NCI-H748 (cell line): ENCODE data around the gene AKAP13.

Source experiments
- DNase-seq: peaks from one replicate; lab custom pipeline; 2025; ENCODE audit not compliant: unreplicated experiment; lab: John Stamatoyannopoulos, UW

AKAP13 gene

DNA sequence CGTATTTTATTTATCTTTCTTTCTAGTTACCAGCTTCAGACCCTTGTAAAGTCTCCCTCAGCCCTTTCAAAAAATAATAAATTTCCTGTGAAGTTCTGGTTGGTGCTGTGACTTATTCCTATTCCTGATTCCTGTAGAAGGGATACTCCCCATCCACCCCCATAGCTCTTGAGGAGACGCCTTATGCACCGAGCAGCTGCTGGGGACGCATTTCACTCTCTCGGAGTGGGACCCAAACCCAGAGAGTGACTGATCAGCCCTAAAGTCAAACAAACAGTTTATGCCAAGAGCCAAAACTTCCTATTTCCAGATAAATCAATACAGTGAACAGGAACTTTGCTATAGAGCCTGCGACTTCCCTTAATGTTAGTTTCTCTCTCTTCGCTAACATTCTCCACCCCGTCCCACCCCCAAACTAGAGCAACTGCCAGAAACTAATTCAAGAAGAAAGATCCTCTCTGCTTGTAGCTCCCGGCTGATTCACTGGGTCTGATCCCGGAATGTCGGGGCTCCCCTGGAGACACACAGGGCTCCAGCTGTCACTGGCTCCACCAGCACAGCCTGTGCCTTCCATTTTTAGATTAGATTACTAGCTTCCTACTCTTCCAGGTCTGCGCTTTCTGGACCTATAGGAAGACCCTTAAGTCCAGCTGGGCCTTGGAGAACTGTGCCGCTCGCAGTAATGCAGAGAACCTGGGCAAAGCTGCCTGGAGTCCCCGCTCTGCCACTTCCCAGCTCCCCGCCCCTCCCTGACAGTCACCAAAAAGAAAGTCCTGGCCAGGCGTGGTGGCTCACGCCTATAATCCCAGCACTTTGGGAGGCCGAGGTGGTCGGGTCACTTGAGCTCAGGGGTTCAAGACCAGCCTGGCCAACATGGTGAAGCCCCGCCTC is 369.1 kb downstream of the AKAP13 start:
- DNase-seq: no peak

DNA sequence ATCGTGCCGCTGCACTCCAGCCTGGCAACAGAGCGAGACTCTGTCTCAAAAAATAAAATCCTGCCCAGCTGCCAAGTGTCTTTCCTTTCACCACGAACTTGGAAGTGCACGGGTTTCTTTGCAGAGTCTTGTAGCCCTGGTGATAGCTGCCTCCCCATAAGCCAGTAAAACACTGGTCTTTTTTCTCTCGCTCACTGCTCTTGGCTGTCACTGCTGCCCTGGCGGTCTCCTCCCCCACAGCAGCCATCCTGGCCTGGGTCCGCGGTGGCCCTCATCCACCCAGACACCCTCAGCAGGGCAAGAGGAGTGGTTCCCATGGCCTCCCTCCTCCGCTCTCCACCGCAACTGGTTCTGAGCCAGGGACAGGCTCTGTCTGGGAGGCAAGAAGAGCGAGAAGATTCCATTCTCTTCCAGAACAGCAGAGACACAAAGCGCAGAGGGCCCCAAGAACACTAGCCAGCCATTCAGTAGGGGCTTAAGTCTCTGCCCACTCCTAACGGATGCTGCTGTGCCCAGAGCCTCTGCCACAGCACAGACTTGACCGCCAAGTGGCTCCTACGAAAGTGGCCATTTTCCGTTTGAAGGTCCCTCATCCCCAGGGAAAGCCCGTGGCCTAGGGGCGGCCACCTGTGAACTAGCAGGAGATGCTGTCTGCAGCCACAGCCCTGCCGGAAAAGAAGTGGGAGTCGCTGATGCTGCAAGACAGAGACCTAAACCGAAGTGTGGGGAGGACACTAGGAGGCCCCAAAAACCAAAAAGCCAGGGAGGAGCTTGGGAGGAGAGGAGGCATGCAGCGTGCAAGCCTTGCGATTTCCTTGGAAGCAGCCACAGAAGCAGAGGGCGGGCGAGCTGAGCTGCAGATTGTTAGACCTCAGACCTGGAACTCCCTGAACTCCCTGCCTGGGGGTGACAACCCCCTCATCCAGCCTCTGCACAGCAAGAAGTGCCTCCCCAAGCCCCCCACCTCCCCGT is 370.2 kb downstream of the AKAP13 start:
- DNase-seq: no peak

DNA sequence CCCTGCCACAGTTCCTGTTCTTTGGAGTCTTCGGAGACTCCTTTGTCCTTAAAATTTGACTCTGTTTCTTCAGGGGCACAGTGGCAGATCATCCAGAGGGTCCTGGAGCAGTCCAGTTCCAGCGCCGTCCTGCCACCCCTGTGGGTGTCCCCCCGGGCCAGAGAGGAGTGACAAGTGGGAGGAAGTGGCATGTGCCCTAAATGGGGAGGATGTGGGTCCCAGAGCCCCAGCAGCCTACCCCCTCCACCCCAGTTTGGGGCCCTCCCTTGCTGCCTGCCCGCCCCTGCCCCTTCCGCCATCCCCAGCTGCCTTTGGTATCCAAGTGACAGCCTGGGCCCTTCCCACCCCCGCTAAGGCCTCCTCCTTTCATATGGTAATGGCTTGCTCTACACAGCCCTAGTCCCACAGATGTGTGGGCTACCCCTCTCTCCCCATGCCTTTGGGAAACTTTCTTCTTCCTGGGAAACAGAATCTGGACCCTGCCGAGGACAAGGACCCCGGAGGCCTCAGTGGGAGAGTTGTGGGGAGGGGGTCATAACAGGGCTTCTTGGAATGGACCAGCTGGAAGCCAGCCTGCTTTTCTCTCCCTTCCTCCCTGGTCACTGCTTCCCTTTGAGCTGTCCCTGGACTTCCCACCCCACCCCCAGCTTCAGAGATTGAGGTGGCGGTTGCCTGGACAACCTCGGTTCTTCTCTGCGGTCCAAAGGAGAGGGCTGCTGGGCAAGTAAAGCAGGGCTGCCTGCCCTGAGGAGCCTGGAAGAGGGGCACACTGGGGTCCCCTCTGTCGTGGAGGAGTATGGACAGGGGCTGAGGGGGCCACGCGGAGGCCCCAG is 371.1 kb downstream of the AKAP13 start:
- no peak for DNase-seq

DNA sequence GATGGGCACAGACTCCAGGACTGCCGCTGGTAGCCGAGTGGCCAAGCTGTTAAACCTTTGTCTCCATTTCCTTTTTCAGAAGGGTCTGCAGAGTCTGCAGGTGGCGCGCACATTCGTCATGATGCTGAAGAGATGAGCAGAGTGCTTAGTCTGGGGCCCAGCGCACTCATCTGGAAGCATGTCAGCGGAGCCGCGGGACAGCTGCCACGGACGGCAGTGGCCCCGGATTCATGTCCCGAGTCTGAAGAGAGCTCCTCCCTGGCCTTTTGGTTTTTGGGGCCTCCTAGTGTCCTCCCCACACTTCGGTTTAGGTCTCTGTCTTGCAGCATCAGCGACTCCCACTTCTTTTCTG is 371.7 kb downstream of the AKAP13 start:
- no peak for DNase-seq

DNA sequence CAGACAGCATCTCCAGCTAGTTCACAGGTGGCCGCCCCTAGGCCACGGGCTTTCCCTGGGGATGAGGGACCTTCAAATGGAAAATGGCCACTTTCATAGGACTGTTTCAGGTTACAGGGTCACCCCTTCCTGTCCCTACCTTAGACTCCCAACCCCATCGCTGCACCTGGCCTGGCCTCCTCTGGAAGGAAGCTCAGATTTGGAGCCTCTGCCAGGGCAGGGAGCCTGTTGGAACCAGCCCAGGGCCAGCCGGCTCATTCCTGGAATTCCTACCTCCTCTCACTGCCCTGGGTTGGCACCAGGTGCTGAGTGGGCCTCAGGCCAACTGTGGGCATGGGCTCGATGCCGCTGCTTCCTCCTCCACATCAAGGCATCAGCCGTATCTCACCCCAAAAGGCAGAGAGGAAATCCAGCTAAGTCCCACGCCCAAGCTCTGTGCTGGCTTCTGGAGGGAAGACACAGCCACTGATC is 372.1 kb downstream of the AKAP13 start:
- DNase-seq: no peak

DNA sequence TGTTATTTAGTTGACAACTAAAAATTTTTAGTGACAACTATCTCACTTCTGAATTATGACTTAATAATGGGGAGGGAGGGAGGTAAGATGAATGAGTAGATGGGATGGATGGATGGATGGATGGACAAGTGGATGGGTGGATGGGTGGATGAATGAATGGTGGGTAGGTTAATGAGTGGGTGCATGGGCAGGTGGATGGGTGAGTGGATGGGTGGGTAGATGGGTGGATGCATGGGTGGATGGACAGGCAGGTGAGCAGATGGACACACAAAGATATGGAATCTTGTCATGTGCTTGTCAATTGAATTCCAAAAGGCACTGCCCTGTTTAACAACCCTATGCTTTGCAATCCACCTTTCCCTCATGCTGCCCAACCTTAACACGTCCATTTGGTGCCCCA is 372.9 kb downstream of the AKAP13 start:
- no peak for DNase-seq

DNA sequence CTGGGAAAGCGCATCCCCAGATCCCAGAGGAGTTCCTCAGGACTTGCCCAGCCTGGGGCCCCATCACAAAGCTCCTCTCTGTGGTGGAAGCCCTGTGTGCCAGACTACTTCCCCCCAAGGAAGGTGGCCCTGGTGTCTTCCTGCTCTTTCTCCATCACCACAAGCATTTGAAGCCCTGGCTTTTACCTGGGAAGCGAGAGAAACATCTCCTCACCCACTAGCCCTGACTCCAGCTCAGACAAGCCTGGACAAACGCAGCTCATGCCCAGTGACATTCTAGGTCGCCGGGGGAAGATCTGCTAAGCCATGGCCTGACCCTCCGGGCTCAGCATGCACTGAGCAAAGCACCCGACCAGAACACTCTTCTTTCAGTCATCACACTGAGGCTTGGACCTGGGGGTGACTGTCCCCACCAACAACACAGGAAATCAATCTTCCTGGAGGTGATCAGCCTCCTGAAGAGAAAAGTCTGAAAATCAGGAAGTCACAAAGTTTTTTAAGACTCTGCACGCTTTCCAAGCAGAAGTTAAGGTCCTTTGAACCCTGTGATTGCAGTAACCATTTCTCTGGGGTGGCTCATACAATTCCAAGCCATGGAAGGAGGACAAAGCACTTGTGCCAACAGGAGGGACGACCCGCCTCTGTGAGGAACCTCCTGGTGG is 373.5 kb downstream of the AKAP13 start:
- no peak for DNase-seq

DNA sequence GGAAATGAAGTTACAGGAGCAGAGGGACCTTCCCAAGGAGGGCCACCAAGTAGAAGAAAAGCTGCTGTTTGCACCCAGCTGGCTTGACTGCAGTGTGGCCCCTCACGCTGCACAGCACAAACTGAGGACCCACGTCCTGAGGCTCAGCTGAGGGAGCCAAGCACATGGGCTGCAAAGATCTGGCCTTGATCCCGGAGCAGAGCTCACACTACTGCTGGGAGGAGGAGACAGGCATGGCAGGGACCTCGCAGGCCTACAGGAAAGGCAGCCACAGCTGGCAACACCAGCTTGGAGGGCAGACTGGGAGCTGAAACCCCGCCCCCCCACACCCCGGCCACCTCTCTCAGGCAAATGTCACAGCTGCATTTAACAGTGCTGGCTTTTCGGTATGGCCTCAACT is 374.6 kb downstream of the AKAP13 start:
- no peak for DNase-seq

DNA sequence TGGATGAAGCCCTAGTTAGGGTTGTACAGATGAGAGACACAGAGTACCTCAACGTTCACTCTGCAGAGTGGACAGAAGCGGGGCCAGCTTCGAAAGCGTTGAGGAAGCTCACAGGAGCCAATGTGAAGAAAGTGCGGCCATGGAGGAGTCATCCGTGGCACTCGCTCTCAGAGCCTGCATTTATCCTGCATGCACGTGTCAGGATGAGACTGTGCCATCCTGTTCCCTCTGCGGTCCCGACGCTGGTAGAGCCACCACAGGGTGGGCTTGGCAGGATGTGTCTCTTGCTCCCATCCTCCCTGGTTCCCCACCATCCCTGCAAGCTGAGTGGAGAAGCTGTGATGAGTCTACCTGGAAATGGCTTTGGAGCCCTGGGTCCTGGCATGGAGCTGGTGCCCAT is 375.1 kb downstream of the AKAP13 start:
- DNase-seq: no peak

DNA sequence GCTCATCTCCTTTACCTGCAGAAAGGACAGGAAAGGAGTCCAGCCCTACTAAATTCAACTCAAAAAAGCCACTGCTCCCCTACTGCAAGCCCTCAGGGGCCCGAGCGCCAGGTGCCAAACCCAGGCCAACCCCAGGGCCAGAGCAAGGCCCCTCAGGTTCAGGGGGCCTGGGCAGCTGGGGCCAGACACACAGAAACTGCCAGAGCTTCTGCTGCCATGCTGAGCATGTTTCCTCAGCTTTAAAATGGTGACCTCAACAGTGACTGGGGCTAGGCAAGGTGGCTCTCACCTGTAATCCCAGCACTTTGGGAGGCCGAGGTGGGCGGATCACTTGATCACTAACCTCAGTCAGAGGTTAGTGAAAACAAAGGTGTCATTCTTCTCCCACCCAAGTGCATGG is 375.5 kb downstream of the AKAP13 start:
- no peak for DNase-seq

DNA sequence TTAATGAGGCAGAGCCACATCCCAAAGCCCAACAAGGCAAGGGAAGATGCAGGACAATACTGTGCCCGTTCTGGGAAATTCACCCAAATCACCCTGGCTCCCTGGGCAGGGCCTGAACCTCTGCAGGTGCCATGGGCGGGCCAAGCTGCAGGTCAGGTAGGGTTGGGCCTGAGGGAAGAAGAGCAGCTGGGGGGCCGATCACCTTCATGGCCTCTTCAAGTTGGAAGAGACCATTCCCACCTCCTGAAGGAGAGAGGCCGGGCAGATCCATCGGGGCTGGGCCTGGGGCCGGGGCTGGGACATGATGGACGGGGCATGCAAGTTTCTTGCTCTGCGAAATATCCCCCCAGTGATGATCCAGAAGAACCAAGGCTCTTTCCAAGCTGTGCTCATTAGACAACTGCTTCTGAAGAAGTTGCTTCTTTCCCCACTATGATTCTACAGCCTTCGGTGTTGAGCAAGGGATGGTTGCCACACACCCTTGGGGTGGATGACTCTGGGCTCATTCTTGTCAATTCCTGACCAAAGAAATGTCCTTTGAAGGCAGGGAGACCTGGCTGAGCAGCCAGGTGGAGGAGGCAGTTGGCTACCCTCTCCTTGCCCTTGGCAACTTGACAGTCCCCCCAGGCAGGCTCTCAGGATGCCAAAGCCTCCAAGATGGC is 376.1 kb downstream of the AKAP13 start:
- DNase-seq: no peak

DNA sequence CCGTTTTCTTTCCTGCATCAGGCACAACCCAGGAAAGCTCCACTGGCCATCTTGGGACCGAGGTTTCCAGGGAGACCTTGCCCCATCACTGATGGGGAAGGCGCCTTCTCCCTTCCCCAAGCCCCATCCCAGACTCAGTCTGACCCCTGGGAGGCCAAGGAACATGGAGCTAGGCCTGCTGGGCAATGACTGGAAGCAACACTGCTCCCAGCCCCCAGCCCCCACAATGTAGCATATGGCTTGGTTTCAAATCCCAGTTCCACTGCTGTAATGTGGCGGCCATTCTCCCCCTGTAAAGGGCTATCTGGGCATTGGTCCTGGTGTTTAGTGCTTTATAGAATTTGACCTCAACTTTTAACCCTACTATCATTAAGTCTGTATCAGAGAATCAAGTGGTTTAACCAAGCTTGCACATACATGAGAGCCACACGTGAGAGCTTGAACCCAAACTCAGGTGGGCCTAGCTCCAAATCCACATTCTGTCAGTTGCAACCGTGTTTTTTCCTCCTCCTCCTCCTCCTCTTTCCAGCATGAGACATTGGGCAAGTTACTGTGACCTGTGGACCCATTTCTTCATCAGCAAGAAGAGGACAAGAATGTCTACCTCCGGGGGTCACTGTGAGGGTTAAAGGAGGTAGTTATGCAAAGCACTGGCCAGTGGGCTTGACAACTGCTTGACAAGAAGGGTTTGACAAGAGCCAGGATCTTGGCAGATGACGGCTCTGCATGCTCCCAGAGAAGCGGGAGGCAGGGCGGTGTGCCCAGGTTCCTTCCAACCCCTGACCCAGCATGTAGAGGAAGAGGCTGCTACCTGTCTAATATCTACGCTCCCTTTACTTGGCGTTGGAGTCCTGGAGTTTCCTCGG is 376.9 kb downstream of the AKAP13 start:
- no peak for DNase-seq

DNA sequence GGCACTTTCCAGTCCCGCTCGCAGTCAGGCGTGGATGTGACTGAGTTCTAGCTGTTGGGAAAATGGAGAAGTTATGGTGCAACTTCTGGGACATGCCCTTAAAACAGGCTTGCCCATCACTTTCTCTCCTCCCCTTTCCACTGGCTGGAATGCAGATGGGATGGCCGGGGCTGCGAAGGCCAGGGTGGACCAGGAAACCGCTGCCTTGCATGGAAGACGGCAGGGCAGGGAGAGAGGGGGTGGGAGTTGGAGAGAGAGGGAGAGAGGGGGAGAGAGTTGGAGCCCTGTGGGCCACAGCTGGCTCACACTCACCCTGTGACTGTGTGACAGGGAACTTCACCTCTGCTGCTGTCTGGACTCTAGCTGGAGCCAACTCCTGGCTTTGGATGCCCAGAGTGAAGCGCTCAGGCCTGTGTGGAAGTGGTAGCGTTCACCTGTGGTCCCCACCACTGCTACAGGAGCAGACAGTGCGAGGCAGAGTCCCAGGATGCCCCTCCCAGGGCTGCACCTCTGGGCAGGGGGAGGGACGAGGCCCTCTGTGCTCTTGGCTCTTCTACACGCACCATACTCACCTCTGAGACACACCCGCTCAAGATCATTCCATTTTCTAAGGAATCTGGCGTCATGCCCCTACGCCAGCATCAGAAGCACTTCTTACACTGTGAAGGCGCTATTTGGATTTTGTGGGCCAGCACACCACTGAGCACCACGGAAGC is 377.7 kb downstream of the AKAP13 start:
- no peak for DNase-seq

DNA sequence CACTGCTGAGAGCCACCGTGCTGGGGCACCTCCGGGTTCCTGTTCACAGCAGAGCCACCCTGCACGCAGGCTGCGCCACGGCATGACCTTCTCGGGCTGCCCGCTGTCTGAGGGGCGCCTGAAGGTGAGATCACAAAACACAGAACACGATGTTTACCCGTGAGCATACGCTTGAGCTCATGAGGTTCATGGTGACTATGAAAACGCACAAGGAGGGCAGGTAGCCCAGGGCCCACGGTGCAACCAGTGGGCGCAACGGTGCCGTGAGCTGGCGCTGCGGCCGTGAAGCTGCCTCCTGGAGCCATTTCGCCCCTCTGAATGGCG is 378.2 kb downstream of the AKAP13 start:
- DNase-seq: no peak

DNA sequence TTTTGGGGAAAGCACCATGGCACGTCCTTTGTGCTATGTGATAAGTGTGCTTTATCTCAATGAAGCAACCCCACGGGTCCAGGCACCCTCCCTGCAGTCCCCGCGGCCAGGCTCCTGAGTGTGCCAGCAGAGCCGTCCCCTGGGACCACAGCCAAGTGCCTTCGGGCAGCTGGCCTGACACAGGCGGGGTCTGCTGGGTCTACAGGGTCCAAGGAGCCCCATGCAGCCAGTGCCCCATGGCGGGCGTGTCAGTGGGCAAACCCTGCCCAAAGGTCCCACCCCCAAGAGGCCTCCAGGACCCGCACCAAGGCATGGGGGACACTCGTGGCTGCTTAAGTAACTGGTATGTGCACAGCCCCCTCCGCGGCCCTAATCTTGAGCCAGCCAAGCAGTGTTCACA is 379.0 kb downstream of the AKAP13 start:
- no peak for DNase-seq

DNA sequence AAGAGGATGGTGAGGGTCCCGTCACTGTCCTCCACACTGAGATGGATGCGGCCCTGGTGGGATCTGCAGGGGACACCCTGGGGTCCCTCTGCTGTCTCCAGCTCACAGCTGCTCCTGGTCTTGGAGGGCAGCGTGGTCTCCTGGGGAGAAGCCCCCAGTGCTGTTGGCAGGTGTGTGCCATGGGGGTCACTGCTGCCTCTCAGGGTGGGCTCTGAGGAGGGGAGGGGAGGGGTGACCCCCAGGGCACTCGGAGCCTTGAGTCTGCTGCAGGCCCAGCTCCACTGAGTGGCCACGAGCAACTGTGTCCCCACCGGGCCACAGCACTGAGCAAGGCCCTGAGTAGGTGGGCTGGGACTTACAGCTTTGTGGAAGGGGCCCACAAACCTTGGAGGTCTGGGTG is 379.6 kb downstream of the AKAP13 start:
- no peak for DNase-seq

DNA sequence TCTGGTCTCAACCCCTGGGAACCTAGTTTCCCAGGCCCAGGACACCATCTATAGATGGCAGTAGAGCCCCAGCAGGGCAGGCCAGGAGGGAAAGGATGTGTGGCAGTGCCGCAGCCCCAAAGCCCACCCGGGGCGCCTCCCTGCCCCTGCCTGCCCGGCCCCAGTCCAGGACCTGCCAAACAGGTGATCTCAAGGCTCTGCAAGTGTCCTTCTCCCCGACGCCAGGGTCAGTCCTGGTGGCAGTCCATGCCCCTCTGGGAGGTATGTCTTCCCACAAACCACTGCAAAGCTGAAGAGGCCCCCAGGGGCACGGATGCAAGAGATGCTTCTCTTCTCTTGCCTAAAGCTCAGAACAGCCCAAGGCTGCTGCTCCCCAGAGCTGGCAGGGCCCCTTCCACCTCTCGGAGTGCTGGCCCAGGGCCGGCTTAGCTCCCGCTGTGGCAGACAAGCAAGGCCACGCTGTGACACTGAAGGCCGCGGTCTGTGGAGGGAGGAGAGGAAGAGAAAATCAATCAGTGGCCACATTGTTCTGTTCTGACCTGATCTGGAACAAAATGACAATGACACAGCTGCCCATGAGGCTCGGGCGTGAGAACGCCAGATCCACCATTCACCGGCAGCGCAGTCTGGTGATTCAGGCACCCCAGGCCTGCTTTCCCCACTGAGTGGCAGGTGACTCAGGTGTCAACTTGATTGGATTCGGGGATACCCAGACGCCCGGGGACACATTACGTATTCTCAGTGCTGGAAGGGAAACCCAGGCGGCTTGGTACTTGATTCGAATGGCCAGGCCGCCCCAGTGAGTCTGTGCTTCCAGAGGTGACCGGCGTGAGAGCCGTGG is 380.3 kb downstream of the AKAP13 start:
- no peak for DNase-seq

DNA sequence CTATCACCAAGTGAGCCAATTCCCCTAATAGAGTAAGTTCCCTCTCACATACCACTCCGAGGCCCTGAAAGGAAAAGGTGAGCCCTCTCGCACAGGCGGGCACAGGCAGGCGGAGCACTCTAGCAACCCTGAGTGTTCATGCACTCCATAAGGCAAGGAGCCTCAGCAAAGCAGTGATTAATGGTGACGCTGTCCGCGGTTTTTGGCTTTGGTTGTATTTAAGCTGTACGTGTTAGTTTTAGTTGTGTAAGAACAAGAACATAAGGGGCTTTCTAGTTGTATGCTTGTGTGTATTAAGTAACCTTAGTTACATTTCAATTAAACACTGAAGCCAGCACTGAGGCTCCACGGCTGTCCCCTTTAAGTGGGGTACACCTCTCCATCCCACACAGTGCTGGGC is 381.2 kb downstream of the AKAP13 start:
- no peak for DNase-seq
